ENCODE measurements around the gene NFIB. TPM values are rescaled to one million over a fixed set of nuclear protein-coding genes. Genes with fewer than 3 reads are reported as not detected.

The NFIB gene
- total RNA-seq, 2 donors from 2014 or later: 54.8 to 114 TPM

DNA sequence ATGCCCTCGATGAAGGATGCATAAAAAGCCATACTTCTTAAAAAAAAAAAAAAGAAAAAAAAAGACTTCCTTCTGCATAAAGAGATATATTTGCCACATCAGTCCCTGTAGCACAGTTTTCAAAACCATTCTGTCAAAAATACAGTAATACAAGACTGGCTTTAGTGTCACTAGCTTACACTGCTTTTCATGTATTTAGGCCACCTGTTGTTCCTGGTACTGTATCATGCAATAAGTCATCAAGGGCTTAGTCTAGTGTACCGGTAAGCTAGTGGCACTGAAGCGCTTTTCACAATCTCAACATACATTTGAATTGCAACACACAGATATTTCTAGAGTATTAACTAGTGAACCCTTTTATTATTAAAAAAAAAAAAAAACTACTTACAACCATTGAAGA lies 231.2 kb downstream of the NFIB start:
- Histone ChIP-seq H3K9me3 (no peaks in the 10 kb centered on the region), H3K36me3 (no peaks in the 10 kb centered on the region), H3K27me3 (replicated peaks; ENCODE audit: insufficient read depth) (no peaks in the 10 kb centered on the region), H3K4me3 (no peak overlapping the region), H3K4me1 (ENCODE audit: control insufficient read depth in 1 of 2, low read depth in 2 of 2) (peaks cover 2 to 16% of the 10 kb centered on the region in 2 donors), H3K27ac (no peak overlapping the region)
- TF ChIP-seq, protein P1, sequence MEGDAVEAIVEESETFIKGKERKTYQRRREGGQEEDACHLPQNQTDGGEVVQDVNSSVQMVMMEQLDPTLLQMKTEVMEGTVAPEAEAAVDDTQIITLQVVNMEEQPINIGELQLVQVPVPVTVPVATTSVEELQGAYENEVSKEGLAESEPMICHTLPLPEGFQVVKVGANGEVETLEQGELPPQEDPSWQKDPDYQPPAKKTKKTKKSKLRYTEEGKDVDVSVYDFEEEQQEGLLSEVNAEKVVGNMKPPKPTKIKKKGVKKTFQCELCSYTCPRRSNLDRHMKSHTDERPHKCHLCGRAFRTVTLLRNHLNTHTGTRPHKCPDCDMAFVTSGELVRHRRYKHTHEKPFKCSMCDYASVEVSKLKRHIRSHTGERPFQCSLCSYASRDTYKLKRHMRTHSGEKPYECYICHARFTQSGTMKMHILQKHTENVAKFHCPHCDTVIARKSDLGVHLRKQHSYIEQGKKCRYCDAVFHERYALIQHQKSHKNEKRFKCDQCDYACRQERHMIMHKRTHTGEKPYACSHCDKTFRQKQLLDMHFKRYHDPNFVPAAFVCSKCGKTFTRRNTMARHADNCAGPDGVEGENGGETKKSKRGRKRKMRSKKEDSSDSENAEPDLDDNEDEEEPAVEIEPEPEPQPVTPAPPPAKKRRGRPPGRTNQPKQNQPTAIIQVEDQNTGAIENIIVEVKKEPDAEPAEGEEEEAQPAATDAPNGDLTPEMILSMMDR (IDR thresholded peaks at IDR 0.05): no peak
- no peak for ATAC-seq (ENCODE audit: insufficient number of reproducible peaks, low FRiP score, low read depth)
- no peak for DNase-seq (ENCODE audit: low spot score)

DNA sequence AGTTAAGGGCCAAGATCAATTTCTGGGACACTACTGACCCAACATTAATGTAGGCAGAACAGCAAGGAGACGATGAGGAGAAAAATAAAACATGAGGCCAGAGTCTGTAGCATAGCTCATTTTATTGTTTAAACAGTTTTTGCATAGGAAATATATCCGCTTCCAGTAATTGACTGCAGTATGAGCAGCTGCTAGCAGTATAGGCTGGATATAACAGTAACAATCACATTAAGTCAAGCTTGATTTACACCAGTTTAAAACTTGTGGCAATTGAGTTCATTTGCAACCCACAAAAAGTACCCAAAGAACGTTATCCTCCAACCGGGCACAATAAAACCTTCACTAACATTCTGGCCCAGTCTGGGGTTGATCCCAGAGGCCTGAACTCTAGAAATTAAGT lies 232.2 kb downstream of the NFIB start:
- Histone ChIP-seq H3K4me1 (ENCODE audit: control insufficient read depth in 1 of 2, low read depth in 2 of 2) (peaks cover 2 to 16% of the 10 kb centered on the region in 2 donors), H3K4me3 (no peak overlapping the region), H3K27me3 (replicated peaks; ENCODE audit: insufficient read depth) (no peaks in the 10 kb centered on the region), H3K27ac (no peak overlapping the region), H3K36me3 (no peaks in the 10 kb centered on the region), H3K9me3 (no peaks in the 10 kb centered on the region)
- TF ChIP-seq, protein P1 (IDR thresholded peaks at IDR 0.05): no peak
- DNase-seq (ENCODE audit: low spot score): no peak
- ATAC-seq (ENCODE audit: insufficient number of reproducible peaks, low FRiP score, low read depth): no peak

DNA sequence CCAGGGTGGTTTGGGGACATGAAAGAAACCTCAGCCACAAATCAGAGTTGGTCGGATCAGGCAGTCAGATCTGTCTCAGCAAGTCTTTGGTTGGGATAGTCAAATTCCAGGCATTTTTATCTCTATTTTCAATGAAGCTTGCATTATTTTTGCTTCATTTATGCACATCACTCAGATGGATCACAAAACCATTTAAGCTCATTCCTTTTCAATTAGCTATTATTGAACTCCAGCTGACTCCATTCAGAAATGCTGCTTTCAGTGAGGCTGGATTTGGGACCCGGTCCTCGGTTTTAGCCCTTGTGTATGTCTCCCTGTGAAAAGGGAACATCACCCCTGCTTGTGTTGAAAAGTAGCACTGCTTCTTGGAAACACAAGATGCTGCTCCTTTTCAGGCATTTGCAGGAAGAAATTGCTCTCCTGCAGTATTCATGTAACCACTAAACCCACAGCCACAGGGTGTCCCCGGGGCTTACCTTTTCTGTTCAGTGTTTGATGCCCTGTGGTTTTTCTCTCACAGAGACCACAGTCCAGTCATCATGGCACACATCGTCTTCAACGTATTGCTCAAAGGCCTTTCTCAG lies 232.9 kb downstream of the NFIB start:
- DNase-seq (ENCODE audit: low spot score) (no peak), ATAC-seq (ENCODE audit: insufficient number of reproducible peaks, low FRiP score, low read depth) (no peak)
- TF ChIP-seq, protein P1 (IDR thresholded peaks at IDR 0.05): no peak
- Histone ChIP-seq H3K9me3 (no peaks in the 10 kb centered on the region), H3K4me3 (no peak overlapping the region), H3K36me3 (no peaks in the 10 kb centered on the region), H3K27me3 (replicated peaks; ENCODE audit: insufficient read depth) (no peaks in the 10 kb centered on the region), H3K4me1 (ENCODE audit: control insufficient read depth in 1 of 2, low read depth in 2 of 2) (peaks cover 2 to 10% of the 10 kb centered on the region in 2 donors), H3K27ac (no peak overlapping the region)

DNA sequence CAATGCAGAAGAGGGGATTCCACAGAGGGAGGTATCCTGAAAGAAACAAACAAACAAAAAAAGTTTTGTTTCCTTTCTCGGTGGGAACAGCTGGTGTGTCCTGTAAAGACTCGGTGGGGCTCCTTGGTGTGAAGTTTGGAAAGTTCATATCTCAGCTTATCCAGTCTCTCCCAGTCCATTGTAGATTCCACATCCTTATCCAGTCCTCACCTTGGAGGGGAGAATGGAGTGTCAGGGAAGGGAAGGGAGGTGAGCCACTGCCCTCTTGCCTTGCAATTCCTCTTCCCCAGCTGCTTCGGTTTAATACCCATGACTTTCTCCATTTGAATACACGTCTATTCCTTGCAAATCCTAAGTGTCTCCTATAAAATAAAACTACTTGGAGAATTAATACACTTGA lies 234.5 kb downstream of the NFIB start:
- Histone ChIP-seq H3K9me3 (no peaks in the 10 kb centered on the region), H3K4me1 (ENCODE audit: control insufficient read depth in 1 of 2, low read depth in 2 of 2) (no peaks in the 10 kb centered on the region), H3K4me3 (no peak overlapping the region), H3K27ac (no peak overlapping the region), H3K36me3 (no peaks in the 10 kb centered on the region), H3K27me3 (replicated peaks; ENCODE audit: insufficient read depth) (no peaks in the 10 kb centered on the region)
- ATAC-seq (ENCODE audit: insufficient number of reproducible peaks, low FRiP score, low read depth) (no peak), DNase-seq (ENCODE audit: low spot score) (no peak)
- TF ChIP-seq, protein P1 (IDR thresholded peaks at IDR 0.05): no peak

DNA sequence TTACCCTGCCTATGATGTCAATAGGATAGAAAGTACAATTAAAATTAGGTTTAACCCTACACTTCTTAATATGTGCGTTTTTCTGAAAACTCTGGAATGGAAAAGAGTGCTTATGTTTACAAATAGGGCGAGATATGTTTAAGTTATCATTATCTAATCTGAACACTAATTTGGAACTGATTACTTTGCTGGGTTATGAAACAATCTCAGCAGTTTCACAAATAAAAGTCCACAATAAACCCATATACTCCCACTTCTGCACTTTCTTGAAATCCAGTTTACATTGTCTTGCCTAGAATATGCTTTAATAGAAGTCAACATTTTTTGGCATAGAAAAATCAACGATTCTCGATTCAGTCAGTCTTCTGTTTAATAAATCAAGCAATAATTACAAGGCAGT lies 236.3 kb downstream of the NFIB start:
- Histone ChIP-seq H3K4me3 (no peak overlapping the region), H3K36me3 (no peaks in the 10 kb centered on the region), H3K27me3 (replicated peaks; ENCODE audit: insufficient read depth) (no peaks in the 10 kb centered on the region), H3K27ac (no peak overlapping the region), H3K4me1 (ENCODE audit: control insufficient read depth in 1 of 2, low read depth in 2 of 2) (peaks cover 0 to 6% of the 10 kb centered on the region in 2 donors), H3K9me3 (no peaks in the 10 kb centered on the region)
- DNase-seq (ENCODE audit: low spot score) (no peak), ATAC-seq (ENCODE audit: insufficient number of reproducible peaks, low FRiP score, low read depth) (no peak)
- TF ChIP-seq, protein P1 (IDR thresholded peaks at IDR 0.05): no peak
